Endothelial cell of hepatic sinusoid (primary cell): ENCODE results near the gene C1RL.
"Not testable (repeated sequence)": the region's sequence is repeated elsewhere in the genome, so short reads cannot be mapped to it uniquely, and the experiment has no call there.

Experiments used
- in situ Hi-C: cut with HindIII; loops from 2 replicates; pipeline ENCODE4 v1.10.0; 2017; ENCODE audit warnings: low sequenced_read_pairs

Gene C1RL

DNA sequence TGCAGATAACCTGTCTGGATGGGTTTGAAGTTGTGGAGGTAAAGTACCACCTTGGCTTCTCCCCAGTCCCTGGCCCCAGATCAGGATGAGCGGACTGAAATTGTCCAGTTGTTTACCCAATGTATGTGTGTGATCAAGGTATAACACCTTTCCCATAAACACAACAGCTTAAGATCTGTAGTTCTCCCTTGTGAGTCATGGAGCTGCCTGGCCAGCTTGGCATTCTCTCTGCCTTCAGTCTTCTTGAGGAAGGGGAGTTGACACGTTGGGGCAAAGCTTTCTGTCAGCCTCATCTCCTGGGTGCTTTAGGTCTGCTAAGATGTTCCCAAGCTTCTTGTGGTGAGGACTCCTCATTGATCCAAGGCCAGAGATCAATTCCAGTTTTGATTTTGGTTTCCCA is 42.4 kb downstream of the C1RL start:
- in situ Hi-C loops: no loop called here

- in situ Hi-C loops: no loop called here
Observed at GRCh38 chr12:7065073-7065623, 43.9 kb downstream of the C1RL start.

- in situ Hi-C loops: no loop called here
Observed at GRCh38 chr12:7064516-7064915, 44.5 kb downstream of the C1RL start.

GRCh38 chr12:7061596-7061995 is 47.4 kb downstream of the C1RL start:
- in situ Hi-C loops: no loop called here

DNA sequence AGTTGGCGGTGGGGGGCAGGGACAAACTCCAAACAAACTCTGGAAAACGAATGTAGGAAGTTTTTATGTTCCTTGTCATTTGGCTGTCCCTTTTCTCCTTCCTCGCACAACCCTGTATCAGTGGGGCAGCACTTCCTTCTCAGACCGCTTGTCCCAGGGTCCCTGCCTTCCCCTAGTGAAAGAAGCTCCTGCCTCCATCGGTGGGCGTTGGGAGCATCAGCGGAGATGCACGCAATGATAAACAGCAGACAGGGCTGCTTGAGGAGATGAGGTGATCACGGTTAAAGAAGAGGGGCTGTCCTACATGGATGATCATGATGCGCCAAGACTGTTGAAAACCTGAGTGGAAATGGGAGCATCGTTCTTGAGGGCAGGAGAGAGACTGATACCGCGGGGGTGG is 47.9 kb downstream of the C1RL start:
- in situ Hi-C loops: no loop called here

DNA sequence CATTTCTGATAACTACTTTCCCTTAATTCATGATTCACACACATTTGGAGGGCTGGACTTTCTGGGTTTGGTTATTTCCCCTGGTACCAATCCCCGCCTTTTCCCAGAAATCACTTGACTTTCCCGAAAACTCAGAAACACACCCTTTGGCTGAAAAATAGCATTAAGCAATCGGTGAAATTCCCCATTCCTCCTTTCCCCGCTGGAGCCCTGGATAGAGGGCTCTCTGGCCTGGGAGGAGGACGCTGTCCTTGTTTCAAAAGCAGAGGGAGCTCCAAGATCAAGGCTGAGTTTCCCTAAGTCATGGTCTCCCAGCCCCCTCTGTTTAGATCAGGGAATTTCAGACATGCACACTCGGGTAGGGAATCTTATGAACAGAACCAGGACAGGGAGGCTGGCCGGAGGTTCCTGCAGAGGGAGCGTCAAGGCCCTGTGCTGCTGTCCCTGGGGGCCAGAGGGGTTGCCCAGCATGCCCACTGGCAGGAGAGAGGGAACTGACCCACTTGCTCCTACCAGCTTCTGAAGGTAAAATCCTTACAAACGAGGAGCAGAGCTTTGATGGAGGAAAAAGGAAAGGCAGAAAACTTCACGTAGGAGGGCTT is 48.6 kb downstream of the C1RL start, which contains the start of gene C1S:
C1S (plus strand) TSS at position 366 of the 602 bp plus-strand sequence. CDS start 1,195 bp downstream, outside the sequence.
- in situ Hi-C loops: no loop called here

DNA sequence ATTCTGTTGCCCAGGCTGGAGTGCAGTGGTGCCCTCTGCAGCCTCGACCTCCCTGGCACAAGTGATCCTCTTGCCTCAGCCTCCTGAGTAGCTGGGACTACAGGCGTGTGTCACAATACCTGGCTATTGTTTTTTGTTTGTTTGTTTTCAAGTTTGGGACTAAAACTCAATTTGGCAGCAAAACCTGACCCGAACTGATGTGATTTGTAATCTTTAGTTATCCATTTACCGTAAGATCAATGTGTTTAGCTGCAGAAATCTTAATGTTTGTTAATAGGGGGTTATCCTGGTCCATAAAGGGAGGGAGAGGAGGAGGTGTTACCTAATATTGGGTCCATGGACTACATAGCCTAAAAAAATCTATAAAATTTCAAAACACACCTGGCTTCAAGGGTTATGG is 49.2 kb downstream of the C1RL start:
- in situ Hi-C loops: loop anchor here (5.0 kb wide), 3 partner anchors 48 to 108 kb away; partner anchors contain the start of gene C1RL

GRCh38 chr12:7058850-7059395 is 50.1 kb downstream of the C1RL start:
- in situ Hi-C loops: loop anchor here (5.0 kb wide), 3 partner anchors 48 to 108 kb away; partner anchors contain the start of gene C1RL

GRCh38 chr12:7058163-7058845 is 50.7 kb downstream of the C1RL start:
- in situ Hi-C loops: loop anchor here (5.0 kb wide), 3 partner anchors 49 to 109 kb away; partner anchors contain the start of gene C1RL

DNA sequence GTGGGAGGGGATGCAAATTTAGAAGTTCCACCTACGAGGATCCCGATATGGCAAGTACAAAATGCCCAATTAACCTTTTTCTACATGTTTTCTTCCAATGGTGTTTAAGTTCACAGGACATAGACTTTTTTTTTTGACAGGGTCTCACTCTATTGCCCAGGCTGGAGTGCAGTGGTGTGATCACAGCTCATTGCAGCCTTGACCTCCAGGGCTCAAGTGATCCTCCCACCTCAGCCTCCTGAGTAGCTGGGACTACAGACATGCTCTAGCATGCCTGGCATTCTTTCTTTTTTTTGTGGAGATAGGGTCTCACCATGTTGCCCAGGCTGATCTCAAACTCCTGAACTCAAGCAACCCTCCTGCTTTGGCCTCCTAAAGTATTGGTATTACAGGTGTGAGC is 53.3 kb downstream of the C1RL start:
- in situ Hi-C loops: loop anchor here (5.0 kb wide), 3 partner anchors 52 to 112 kb away; partner anchors contain the start of gene C1RL

- in situ Hi-C loops: loop anchor here (5.0 kb wide), 3 partner anchors 52 to 112 kb away; partner anchors contain the start of gene C1RL
Observed at GRCh38 chr12:7054925-7055324, 54.1 kb downstream of the C1RL start.

GRCh38 chr12:7049973-7050372 is 59.0 kb downstream of the C1RL start:
- in situ Hi-C loops: not testable (repeated sequence)

DNA sequence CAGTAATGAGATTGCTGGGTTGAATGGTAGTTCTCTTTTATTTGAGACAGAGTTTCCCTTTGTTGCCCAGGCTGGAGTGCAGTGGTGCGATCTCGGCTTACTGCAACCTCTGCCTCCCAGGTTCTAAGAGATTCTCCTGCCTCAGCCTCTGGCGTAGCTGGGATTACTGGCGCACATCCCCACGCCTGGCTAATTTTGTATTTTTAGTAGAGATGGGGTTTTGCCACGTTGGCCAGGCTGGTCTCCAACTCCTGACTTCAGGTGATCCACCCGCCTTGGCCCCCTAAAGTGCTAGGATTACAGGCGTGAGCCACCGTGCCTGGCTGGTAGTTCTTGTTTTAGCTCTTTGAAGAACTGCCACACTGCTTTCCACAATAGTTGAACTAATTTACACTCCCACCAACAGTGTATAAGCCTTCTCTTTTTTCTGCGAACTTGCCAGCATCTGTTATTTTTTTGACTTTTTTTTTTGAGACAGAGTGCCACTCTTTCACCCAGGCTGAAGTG is 59.5 kb downstream of the C1RL start:
- in situ Hi-C loops: not testable (repeated sequence)

GRCh38 chr12:7047306-7047705 is 61.7 kb downstream of the C1RL start:
- in situ Hi-C loops: no loop called here

GRCh38 chr12:7046383-7047105 is 62.5 kb downstream of the C1RL start:
- in situ Hi-C loops: no loop called here

- in situ Hi-C loops: no loop called here
Observed at GRCh38 chr12:7045913-7046312, 63.1 kb downstream of the C1RL start.
